Stimulated activated CD8-positive, alpha-beta memory T cell treated with anti-CD3 and anti-CD28 coated beads, Interleukin-12 subunit alpha, Interleukin-12 subunit beta, amount 100 ng/mL, for 4 hours (primary cell): ENCODE measurements around the gene ADA.

Experiments
- DNase-seq: peaks from one replicate; pipeline ENCODE4 v3.0.0-alpha.2; 2020; ENCODE audit warnings: low read depth

ADA gene

GRCh38 chr20:44624152-44624551, 27.3 kb downstream of the ADA start:
- DNase-seq, result no peak

- no peak for DNase-seq
Observed at GRCh38 chr20:44622501-44623270, 28.8 kb downstream of the ADA start.

GRCh38 chr20:44621939-44622338, 29.6 kb downstream of the ADA start:
- DNase-seq, result no peak

GRCh38 chr20:44621325-44621724, 30.2 kb downstream of the ADA start:
- DNase-seq, result no peak

GRCh38 chr20:44620030-44620429, 31.5 kb downstream of the ADA start:
- DNase-seq, result no peak

- DNase-seq, result no peak
Observed at GRCh38 chr20:44619294-44619693, 32.2 kb downstream of the ADA start.

GRCh38 chr20:44618318-44618731, 33.2 kb downstream of the ADA start:
- peak; percentile 7 for DNase-seq

- DNase-seq, result no peak
Observed at GRCh38 chr20:44616604-44616964, 34.9 kb downstream of the ADA start.

GRCh38 chr20:44615876-44616603, 35.5 kb downstream of the ADA start:
- DNase-seq, result no peak

GRCh38 chr20:44615169-44615791, 36.2 kb downstream of the ADA start:
- DNase-seq, result no peak

GRCh38 chr20:44614525-44614924, 37.0 kb downstream of the ADA start:
- DNase-seq, result no peak

- DNase-seq, result no peak
Observed at GRCh38 chr20:44613575-44613974, 37.9 kb downstream of the ADA start.

GRCh38 chr20:44610313-44610962, 41.1 kb downstream of the ADA start:
- no peak for DNase-seq

- peak; percentile 64 for DNase-seq
Observed at GRCh38 chr20:44609516-44610312, 41.8 kb downstream of the ADA start.

GRCh38 chr20:44609006-44609515, 42.4 kb downstream of the ADA start:
- DNase-seq, result no peak

GRCh38 chr20:44606725-44607441, 44.6 kb downstream of the ADA start:
- DNase-seq, result no peak

GRCh38 chr20:44603327-44603726, 48.2 kb downstream of the ADA start:
- no peak for DNase-seq

GRCh38 chr20:44601801-44602204, 49.7 kb downstream of the ADA start:
- DNase-seq, result no peak

GRCh38 chr20:44601236-44601671, 50.2 kb downstream of the ADA start:
- DNase-seq, result no peak

- DNase-seq, result no peak
Observed at GRCh38 chr20:44600758-44601201, 50.7 kb downstream of the ADA start.

GRCh38 chr20:44600301-44600700, 51.2 kb downstream of the ADA start:
- DNase-seq, result no peak
